GM18505 (cell line): Measurements from ENCODE around the gene ECHS1.

Source experiments
- ATAC-seq: cut with Tn5 transposase; IDR thresholded peaks from one replicate; pipeline ENCODE4 v1.9.1; 2021; ENCODE audit not compliant: unreplicated experiment
- POLR2A ChIP-seq: IDR thresholded peaks from 4 replicates; pipeline ENCODE4 v1.6.1; 2011; ENCODE audit warnings: borderline replicate concordance; ENCODE audit not compliant: insufficient read depth, insufficient read length; ENCODE audit errors: extremely low read depth

Gene ECHS1

GRCh38 chr10:133316266-133316665, 56.9 kb downstream of the ECHS1 start:
- ATAC-seq = no peak
- no peak for TF ChIP-seq POLR2A

- ATAC-seq = no peak
- no peak for TF ChIP-seq POLR2A
Observed at GRCh38 chr10:133315847-133316246, 57.3 kb downstream of the ECHS1 start.

GRCh38 chr10:133314911-133315310, 58.2 kb downstream of the ECHS1 start:
- TF ChIP-seq POLR2A = no peak
- ATAC-seq = no peak

- no peak for ATAC-seq
- TF ChIP-seq POLR2A = no peak
Observed at GRCh38 chr10:133313192-133313591, 60.0 kb downstream of the ECHS1 start.

- no peak for ATAC-seq
- TF ChIP-seq POLR2A = no peak
Observed at GRCh38 chr10:133312769-133313145, 60.4 kb downstream of the ECHS1 start.
